ENCODE measurements around the gene TPCN2. TPM values are rescaled to one million over a fixed set of nuclear protein-coding genes. Genes with fewer than 3 reads are reported as not detected.

Gene TPCN2
- total RNA-seq, 2 donors from 2014 or later, result 4.2 to 5.3 TPM

GRCh38 chr11:69054397-69055211 is 5.9 kb downstream of the TPCN2 start:
- Histone ChIP-seq H3K27ac (no peak overlapping the region), H3K9me3 (no peaks in the 10 kb centered on the region), H3K36me3 (no peaks in the 10 kb centered on the region), H3K27me3 (no peaks in the 10 kb centered on the region), H3K4me3 (no peak overlapping the region), H3K4me1 (peaks cover 0 to 40% of the 10 kb centered on the region in 2 donors)
- no peak for DNase-seq (ENCODE audit: low spot score)
- TF ChIP-seq CTCF (IDR thresholded peaks at IDR 0.05), result no peak

- Histone ChIP-seq H3K4me3 (no peak overlapping the region), H3K4me1 (peaks cover 0 to 34% of the 10 kb centered on the region in 2 donors), H3K27ac (no peak overlapping the region), H3K27me3 (no peaks in the 10 kb centered on the region), H3K9me3 (no peaks in the 10 kb centered on the region), H3K36me3 (no peaks in the 10 kb centered on the region)
- TF ChIP-seq CTCF (IDR thresholded peaks at IDR 0.05), result no peak
- DNase-seq (ENCODE audit: low spot score), result no peak
These were observed 6.5 kb downstream of the TPCN2 start for GRCh38 chr11:69055212-69055586.

- no peak for DNase-seq (ENCODE audit: low spot score)
- no peaks in the 10 kb centered on the region for H3K36me3 ChIP-seq
These were observed 7.1 kb downstream of the TPCN2 start for GRCh38 chr11:69055598-69056516.

GRCh38 chr11:69057236-69057635 is 8.5 kb downstream of the TPCN2 start:
- Histone ChIP-seq H3K27ac (no peak overlapping the region), H3K4me3 (no peak overlapping the region), H3K36me3 (no peaks in the 10 kb centered on the region), H3K27me3 (no peaks in the 10 kb centered on the region), H3K9me3 (no peaks in the 10 kb centered on the region), H3K4me1 (peaks cover 0 to 14% of the 10 kb centered on the region in 2 donors)
- no peak for TF ChIP-seq CTCF (IDR thresholded peaks at IDR 0.05)
- no peak for DNase-seq (ENCODE audit: low spot score)

More at GRCh38 chr11:69055598-69056516, 7.1 kb downstream of the TPCN2 start:
- Histone ChIP-seq H3K4me3 (no peak overlapping the region), H3K4me1 (peaks cover 0 to 28% of the 10 kb centered on the region in 2 donors), H3K27ac (no peak overlapping the region), H3K27me3 (no peaks in the 10 kb centered on the region), H3K9me3 (no peaks in the 10 kb centered on the region)
- no peak for TF ChIP-seq CTCF (IDR thresholded peaks at IDR 0.05)

GRCh38 chr11:69057801-69058200 is 9.1 kb downstream of the TPCN2 start:
- Histone ChIP-seq H3K9me3 (no peaks in the 10 kb centered on the region), H3K36me3 (peaks cover 4% of the 10 kb centered on the region)

More at GRCh38 chr11:69057801-69058200, 9.1 kb downstream of the TPCN2 start:
- Histone ChIP-seq H3K4me1 (peaks cover 0 to 8% of the 10 kb centered on the region in 2 donors), H3K4me3 (no peak overlapping the region), H3K27me3 (no peaks in the 10 kb centered on the region), H3K27ac (no peak overlapping the region)
- TF ChIP-seq CTCF (IDR thresholded peaks at IDR 0.05), result no peak
- DNase-seq (ENCODE audit: low spot score), result no peak
